Transverse colon (tissue), 4 donors: ENCODE measurements around the gene MCUB.

ENCODE experiments used
- CTCF ChIP-seq, 5 experiments: fragments of 200-600 bp in 3 of 5; fragments of 450-650 bp in 2 of 5; sonication (generic) in 3 of 5; IDR thresholded peaks; 1 replicate in 2 of 5; 2 replicates in 3 of 5; pipeline ENCODE4 v1.5.1; 2016 to 2017; ENCODE audit warnings: antibody characterized with exemption in 5 of 5, inconsistent platforms in 3 of 5, mild to moderate bottlenecking in 2 of 5, moderate library complexity in 1 of 5
- EP300 ChIP-seq: sonication (generic); formaldehyde crosslinking; IDR thresholded peaks from one replicate; pipeline ENCODE4 v1.6.1; 2017; ENCODE audit warnings: antibody characterized with exemption, low read depth
- POLR2A ChIP-seq: fragments of 450-650 bp; IDR thresholded peaks from one replicate; pipeline ENCODE4 v1.6.1; 2016; ENCODE audit warnings: antibody characterized with exemption, mild to moderate bottlenecking, moderate library complexity
- POLR2AphosphoS5 ChIP-seq, 3 donors: sonication (generic); formaldehyde crosslinking; IDR thresholded peaks; one replicate each; pipeline ENCODE4 v1.6.1; 2016; ENCODE audit warnings: antibody characterized with exemption in 3 of 3

GRCh38 chr4:109560687-109561461 is 828 bp downstream of the MCUB start:
- TF ChIP-seq CTCF (IDR thresholded peaks at IDR 0.05) (no peak), POLR2A (peak; percentile 42), EP300 (no peak), POLR2AphosphoS5 (IDR thresholded peaks at IDR 0.05) (peak in 2 of 3 donors; percentile 19 to 22)
